Measurements from ENCODE around the gene REL. TPM values are rescaled to one million over a fixed set of nuclear protein-coding genes. Genes with fewer than 3 reads are reported as not detected.

The REL gene
- total and polyA plus RNA-seq, 2 of the 4 experiments (the other 2 are of a cell fraction), result 1.3 to 4.3 TPM

DNA sequence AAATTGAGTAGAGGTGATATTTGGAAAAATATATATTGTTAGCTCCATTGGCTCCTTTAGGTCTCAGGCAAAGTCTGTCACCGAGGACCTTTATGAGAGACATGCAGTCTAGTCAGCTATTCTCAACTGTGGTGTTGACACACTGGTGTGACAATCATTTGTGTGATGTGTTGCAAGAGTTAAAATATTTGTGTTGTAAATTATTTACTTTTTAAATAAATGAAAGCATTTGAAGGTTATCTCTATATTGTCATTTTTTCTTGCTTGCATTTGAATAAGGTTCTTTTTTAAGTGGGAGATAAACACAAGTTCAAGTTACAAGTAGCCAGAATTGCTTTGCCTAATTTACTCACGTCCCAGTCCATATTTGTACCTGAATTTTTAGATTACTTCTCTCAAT is 4.3 kb downstream of the REL start:
- Histone ChIP-seq H3K4me3 (ENCODE audit: insufficient read depth, low read depth, low read length) (no peak overlapping the region), H2AFZ (replicated peaks; ENCODE audit: low read length, poor library complexity) (no peak overlapping the region), H3K4ac (ENCODE audit: low read depth, low read length) (no peak overlapping the region), H3K27me3 (ENCODE audit: control insufficient read depth, insufficient read depth, low read length) (no peaks in the 10 kb centered on the region), H4K20me1 (ENCODE audit: insufficient read depth, low read length) (no peaks in the 10 kb centered on the region), H3K23ac (ENCODE audit: low read depth, low read length) (no peak overlapping the region), H3K9me3 (ENCODE audit: control insufficient read depth, insufficient read depth, low read length) (no peaks in the 10 kb centered on the region), H3K4me1 (ENCODE audit: control insufficient read depth, insufficient read depth, low read length) (no peaks in the 10 kb centered on the region), H3K27ac (ENCODE audit: insufficient read depth, low read length) (no peak overlapping the region), H3K36me3 (ENCODE audit: control insufficient read depth, insufficient read depth, low read length) (no peaks in the 10 kb centered on the region), H2BK5ac (ENCODE audit: low read depth, low read length, poor library complexity, severe bottlenecking) (no peak overlapping the region), H4K91ac (ENCODE audit: insufficient read depth, low read depth, low read length) (no peak overlapping the region), H3K79me1 (ENCODE audit: low read depth in 1 of 2, low read length in 2 of 2) (peaks cover 2 to 12% of the 10 kb centered on the region in 2 experiments; a peak in 3 of 4 replicates), H4K5ac (ENCODE audit: low read depth, low read length) (no peak overlapping the region), H2AK5ac (ENCODE audit: low read depth, low read length) (no peak overlapping the region), H3K14ac (replicated peaks; ENCODE audit: low read depth, low read length) (no peak overlapping the region), H2BK15ac (ENCODE audit: low read depth, low read length) (no peak overlapping the region), H3K56ac (ENCODE audit: extremely low read depth, insufficient read depth, low read length) (no peak overlapping the region), H4K8ac (ENCODE audit: low read depth in 2 of 2, low read length in 2 of 2) (no peak overlapping the region), H2BK120ac (ENCODE audit: low read depth, low read length) (no peak overlapping the region), H3K4me2 (ENCODE audit: low read depth, low read length) (no peak overlapping the region), H2AK9ac (replicated peaks; ENCODE audit: low read depth, low read length, poor library complexity) (no peak overlapping the region), H3K9me1 (ENCODE audit: insufficient read depth, low read length) (no peaks in the 10 kb centered on the region), H3K9ac (ENCODE audit: low read depth, low read length) (no peak overlapping the region), H2BK20ac (ENCODE audit: low read depth, low read length) (no peak overlapping the region), H3K18ac (ENCODE audit: low read depth, low read length) (no peak overlapping the region)
- in situ Hi-C loops (cut with MboI; ENCODE audit: low sequenced_read_pairs) (no loop called here), intact Hi-C loops (cut with micrococcal nuclease) (loop anchor here (10.0 kb wide), 1 partner anchor 181 kb away; no protein-coding TSS in a partner anchor), dilution Hi-C loops (cut with HindIII; ENCODE audit: low sequenced_read_pairs, unreplicated experiment) (no loop called here)
- ChIA-PET POLR2A (ENCODE audit: unreplicated experiment) (no interaction called here), CTCF (no interaction called here)
- ATAC-seq (ENCODE audit: low read depth) (no peak), DNase-seq (no peak)
- TF ChIP-seq MXI1 (IDR thresholded peaks at IDR 0.05; ENCODE audit: borderline replicate concordance, low read depth, low read length) (no peak), CEBPB (IDR thresholded peaks at IDR 0.05; ENCODE audit: low read depth, low read length) (peak; percentile 37; the same call in 1 of the 2 replicates)
- BruUV-seq (replicated peaks), result no TSS peak
- WGBS, 2 experiments (ENCODE audit: extremely low coverage in 2 of 2, insufficient read length in 1 of 2), result no CpG with 5 or more reads among the region's 2 CpGs

Data from IMR-90 (cell line).